Measurements from ENCODE around the gene YPEL5.

The YPEL5 gene

DNA sequence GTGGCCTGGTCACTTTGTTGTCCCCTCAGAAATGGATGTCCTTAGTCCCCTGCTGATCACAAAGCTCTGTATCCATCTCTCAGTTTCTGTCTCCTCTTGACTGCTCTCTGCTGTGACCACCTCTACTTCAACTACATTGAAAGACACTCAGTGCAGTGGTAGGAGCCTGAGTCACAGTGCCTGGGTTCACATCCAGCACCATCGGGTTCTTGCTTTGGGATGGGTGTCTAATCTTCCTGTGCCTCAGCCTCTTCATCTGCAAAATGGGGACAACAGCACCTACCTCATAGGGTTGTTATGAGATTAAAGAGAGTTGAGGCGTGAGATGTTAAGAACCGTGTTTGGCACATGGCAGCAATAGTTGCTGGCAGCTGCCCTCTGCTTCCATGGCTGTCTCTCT, 30.6 kb downstream of the YPEL5 start:
- Histone ChIP-seq H3K27me3 (ENCODE audit: control insufficient read depth, insufficient read depth, low read length) (no peaks in the 10 kb centered on the region), H3K9ac (ENCODE audit: low read depth, low read length) (no peak overlapping the region), H3K9me3 (replicated peaks; ENCODE audit: low read length) (no peaks in the 10 kb centered on the region), H3K4me1 (ENCODE audit: control insufficient read depth, insufficient read depth, low read length) (peaks cover 12% of the 10 kb centered on the region), H3K36me3 (ENCODE audit: insufficient read depth, low read length) (no peaks in the 10 kb centered on the region), H3K4me3 (ENCODE audit: low read length) (no peak overlapping the region), H3K4me2 (ENCODE audit: low read length) (no peak overlapping the region)

GRCh38 chr2:30177956-30178355, 31.1 kb downstream of the YPEL5 start:
- no peak overlapping the region for H3K9ac ChIP-seq (ENCODE audit: low read depth, low read length)
- H3K4me3 ChIP-seq (ENCODE audit: low read length) = no peak overlapping the region
- H3K36me3 ChIP-seq (ENCODE audit: insufficient read depth, low read length) = no peaks in the 10 kb centered on the region
- H3K4me1 ChIP-seq (ENCODE audit: control insufficient read depth, insufficient read depth, low read length) = peaks cover 12% of the 10 kb centered on the region
- H3K4me2 ChIP-seq (ENCODE audit: low read length) = no peak overlapping the region
- H3K27me3 ChIP-seq (ENCODE audit: control insufficient read depth, insufficient read depth, low read length) = no peaks in the 10 kb centered on the region
- H3K9me3 ChIP-seq (replicated peaks; ENCODE audit: low read length) = no peaks in the 10 kb centered on the region

DNA sequence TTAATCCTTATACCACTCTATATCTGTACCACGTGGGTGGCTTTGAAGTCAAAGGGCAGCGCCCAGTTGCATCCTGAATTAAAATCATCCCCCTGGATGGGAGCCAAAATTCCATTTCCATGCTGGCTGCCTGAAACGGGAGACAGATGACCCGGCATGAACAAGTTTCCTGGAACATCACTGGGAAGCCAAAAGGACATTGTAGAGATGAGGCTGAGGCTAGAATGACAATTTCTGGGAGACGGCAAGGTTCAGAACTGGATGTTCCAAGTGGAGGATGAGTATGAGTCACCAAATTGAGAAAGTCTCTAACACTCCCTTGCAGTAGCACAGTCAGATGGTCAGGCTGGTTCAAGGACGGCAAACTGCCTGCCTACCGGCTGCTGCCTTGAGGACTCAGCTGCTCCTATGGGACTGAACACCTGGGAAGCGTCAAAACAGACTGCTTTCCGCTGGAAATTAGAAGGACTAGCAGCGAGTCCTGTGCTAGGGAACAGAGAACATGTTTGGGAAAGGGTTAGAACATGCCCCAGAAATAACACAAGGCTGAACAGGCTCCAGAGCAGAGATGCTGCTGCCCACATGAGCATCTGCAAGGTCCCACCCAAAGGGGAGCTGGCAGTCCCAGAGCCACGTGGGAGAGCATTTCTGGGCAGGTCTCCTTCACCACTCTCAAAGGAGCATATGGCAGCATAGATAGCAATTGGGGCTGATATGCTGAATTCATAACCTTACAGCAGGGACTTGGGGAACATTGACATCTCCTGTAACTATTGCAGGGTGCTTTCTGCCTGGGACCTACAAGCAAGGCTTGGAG, 32.0 kb downstream of the YPEL5 start:
- no peak overlapping the region for H3K9ac ChIP-seq (ENCODE audit: low read depth, low read length)
- H3K27me3 ChIP-seq (ENCODE audit: control insufficient read depth, insufficient read depth, low read length) = no peaks in the 10 kb centered on the region
- peaks cover 12% of the 10 kb centered on the region for H3K4me1 ChIP-seq (ENCODE audit: control insufficient read depth, insufficient read depth, low read length)
- H3K4me2 ChIP-seq (ENCODE audit: low read length) = peak overlapping the region; percentile 63
- no peak overlapping the region for H3K4me3 ChIP-seq (ENCODE audit: low read length)
- no peaks in the 10 kb centered on the region for H3K9me3 ChIP-seq (replicated peaks; ENCODE audit: low read length)
- no peaks in the 10 kb centered on the region for H3K36me3 ChIP-seq (ENCODE audit: insufficient read depth, low read length)

DNA sequence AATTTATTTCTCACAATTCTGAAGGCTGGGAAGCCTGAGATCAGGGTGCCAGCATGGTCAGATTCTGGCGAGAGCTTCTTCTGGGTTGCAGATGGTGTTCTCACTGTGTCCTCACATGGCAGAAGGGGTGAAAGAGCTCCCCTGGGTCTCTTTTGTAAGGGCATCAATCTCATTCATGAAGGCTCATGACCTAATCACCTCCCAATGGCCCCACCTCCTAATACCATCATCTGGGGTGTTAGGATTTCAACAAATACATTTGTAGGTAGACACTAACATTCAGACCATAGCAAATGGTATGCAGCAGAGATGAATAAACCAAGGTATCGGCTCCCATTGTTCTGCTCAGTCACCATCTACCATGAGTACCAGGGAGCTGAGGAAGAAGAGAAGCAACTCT, 32.7 kb downstream of the YPEL5 start:
- Histone ChIP-seq H3K9me3 (replicated peaks; ENCODE audit: low read length) (no peaks in the 10 kb centered on the region), H3K9ac (ENCODE audit: low read depth, low read length) (no peak overlapping the region), H3K4me3 (ENCODE audit: low read length) (no peak overlapping the region), H3K4me1 (ENCODE audit: control insufficient read depth, insufficient read depth, low read length) (peaks cover 12% of the 10 kb centered on the region), H3K4me2 (ENCODE audit: low read length) (no peak overlapping the region), H3K36me3 (ENCODE audit: insufficient read depth, low read length) (no peaks in the 10 kb centered on the region), H3K27me3 (ENCODE audit: control insufficient read depth, insufficient read depth, low read length) (peaks cover 3% of the 10 kb centered on the region)

GRCh38 chr2:30180226-30180625, 33.4 kb downstream of the YPEL5 start:
- no peak overlapping the region for H3K4me3 ChIP-seq (ENCODE audit: low read length)
- H3K4me2 ChIP-seq (ENCODE audit: low read length) = no peak overlapping the region
- H3K27me3 ChIP-seq (ENCODE audit: control insufficient read depth, insufficient read depth, low read length) = peaks cover 3% of the 10 kb centered on the region
- H3K36me3 ChIP-seq (ENCODE audit: insufficient read depth, low read length) = no peaks in the 10 kb centered on the region
- no peaks in the 10 kb centered on the region for H3K9me3 ChIP-seq (replicated peaks; ENCODE audit: low read length)
- peaks cover 12% of the 10 kb centered on the region for H3K4me1 ChIP-seq (ENCODE audit: control insufficient read depth, insufficient read depth, low read length)
- no peak overlapping the region for H3K9ac ChIP-seq (ENCODE audit: low read depth, low read length)

DNA sequence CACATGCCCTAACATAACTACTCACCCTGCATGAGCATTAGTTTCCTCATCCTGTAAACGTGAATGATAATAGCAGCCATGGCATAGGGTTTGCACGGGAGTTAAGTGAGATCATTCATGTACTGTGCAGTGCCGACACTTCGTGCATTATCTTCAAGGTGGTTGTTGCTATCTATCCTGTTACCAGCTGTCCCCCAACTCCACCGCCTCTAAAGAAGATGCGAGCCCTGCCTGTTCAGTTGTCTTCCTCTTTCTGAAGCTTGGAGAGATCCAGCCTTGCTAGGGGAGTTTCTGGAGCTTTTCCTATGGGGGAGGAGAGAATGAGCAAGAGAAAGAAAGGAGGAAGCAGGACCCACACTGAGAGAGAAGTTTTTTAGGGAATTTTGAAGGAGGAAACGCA, 34.4 kb downstream of the YPEL5 start:
- Histone ChIP-seq H3K36me3 (ENCODE audit: insufficient read depth, low read length) (no peaks in the 10 kb centered on the region), H3K4me3 (ENCODE audit: low read length) (no peak overlapping the region), H3K9me3 (replicated peaks; ENCODE audit: low read length) (no peaks in the 10 kb centered on the region), H3K4me2 (ENCODE audit: low read length) (no peak overlapping the region), H3K4me1 (ENCODE audit: control insufficient read depth, insufficient read depth, low read length) (peaks cover 12% of the 10 kb centered on the region), H3K27me3 (ENCODE audit: control insufficient read depth, insufficient read depth, low read length) (peaks cover 3% of the 10 kb centered on the region), H3K9ac (ENCODE audit: low read depth, low read length) (no peak overlapping the region)

GRCh38 chr2:30184035-30184434, 37.2 kb downstream of the YPEL5 start:
- peaks cover 3% of the 10 kb centered on the region for H3K27me3 ChIP-seq (ENCODE audit: control insufficient read depth, insufficient read depth, low read length)
- H3K4me2 ChIP-seq (ENCODE audit: low read length) = no peak overlapping the region
- H3K36me3 ChIP-seq (ENCODE audit: insufficient read depth, low read length) = no peaks in the 10 kb centered on the region
- no peak overlapping the region for H3K9ac ChIP-seq (ENCODE audit: low read depth, low read length)
- H3K9me3 ChIP-seq (replicated peaks; ENCODE audit: low read length) = no peaks in the 10 kb centered on the region
- peaks cover 1% of the 10 kb centered on the region for H3K4me1 ChIP-seq (ENCODE audit: control insufficient read depth, insufficient read depth, low read length)
- no peak overlapping the region for H3K4me3 ChIP-seq (ENCODE audit: low read length)

- no peaks in the 10 kb centered on the region for H3K36me3 ChIP-seq (ENCODE audit: insufficient read depth, low read length)
- peaks cover 3% of the 10 kb centered on the region for H3K27me3 ChIP-seq (ENCODE audit: control insufficient read depth, insufficient read depth, low read length)
- H3K4me2 ChIP-seq (ENCODE audit: low read length) = no peak overlapping the region
- no peak overlapping the region for H3K9ac ChIP-seq (ENCODE audit: low read depth, low read length)
- no peaks in the 10 kb centered on the region for H3K9me3 ChIP-seq (replicated peaks; ENCODE audit: low read length)
- no peaks in the 10 kb centered on the region for H3K4me1 ChIP-seq (ENCODE audit: control insufficient read depth, insufficient read depth, low read length)
- no peak overlapping the region for H3K4me3 ChIP-seq (ENCODE audit: low read length)
Measured at GRCh38 chr2:30185178-30185577, 38.4 kb downstream of the YPEL5 start.

GRCh38 chr2:30188292-30188691, 41.5 kb downstream of the YPEL5 start:
- H3K36me3 ChIP-seq (ENCODE audit: insufficient read depth, low read length) = no peaks in the 10 kb centered on the region
- H3K4me2 ChIP-seq (ENCODE audit: low read length) = no peak overlapping the region
- no peak overlapping the region for H3K9ac ChIP-seq (ENCODE audit: low read depth, low read length)
- H3K4me3 ChIP-seq (ENCODE audit: low read length) = no peak overlapping the region
- no peaks in the 10 kb centered on the region for H3K4me1 ChIP-seq (ENCODE audit: control insufficient read depth, insufficient read depth, low read length)
- H3K9me3 ChIP-seq (replicated peaks; ENCODE audit: low read length) = no peaks in the 10 kb centered on the region
- peaks cover 3% of the 10 kb centered on the region for H3K27me3 ChIP-seq (ENCODE audit: control insufficient read depth, insufficient read depth, low read length)

- H3K36me3 ChIP-seq (ENCODE audit: insufficient read depth, low read length) = no peaks in the 10 kb centered on the region
- H3K9me3 ChIP-seq (replicated peaks; ENCODE audit: low read length) = no peaks in the 10 kb centered on the region
- no peak overlapping the region for H3K4me2 ChIP-seq (ENCODE audit: low read length)
- peaks cover 5% of the 10 kb centered on the region for H3K27me3 ChIP-seq (ENCODE audit: control insufficient read depth, insufficient read depth, low read length)
- H3K4me3 ChIP-seq (ENCODE audit: low read length) = no peak overlapping the region
- no peaks in the 10 kb centered on the region for H3K4me1 ChIP-seq (ENCODE audit: control insufficient read depth, insufficient read depth, low read length)
- no peak overlapping the region for H3K9ac ChIP-seq (ENCODE audit: low read depth, low read length)
Measured at GRCh38 chr2:30190637-30191036, 43.8 kb downstream of the YPEL5 start.

DNA sequence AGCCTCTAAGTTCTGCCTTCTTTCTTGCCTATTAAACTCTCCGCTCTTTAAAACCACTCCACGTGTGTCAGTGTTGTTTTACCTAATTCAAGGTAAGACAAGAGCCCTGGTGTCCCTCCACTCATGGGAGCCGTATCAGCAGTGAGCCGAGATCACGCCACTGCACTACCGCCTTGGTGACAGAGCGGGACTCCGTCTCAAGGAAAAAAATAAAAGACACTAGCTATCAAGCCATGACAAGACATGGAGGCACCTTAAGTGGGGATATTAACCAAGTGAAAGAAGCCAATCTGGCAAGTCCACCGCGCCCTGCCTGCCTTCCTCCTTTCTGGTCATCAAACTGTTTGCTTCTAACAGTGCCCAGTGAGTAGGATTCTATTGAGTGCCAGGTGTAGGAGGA, 44.3 kb downstream of the YPEL5 start:
- Histone ChIP-seq H3K4me2 (ENCODE audit: low read length) (no peak overlapping the region), H3K9ac (ENCODE audit: low read depth, low read length) (no peak overlapping the region), H3K4me3 (ENCODE audit: low read length) (no peak overlapping the region), H3K4me1 (ENCODE audit: control insufficient read depth, insufficient read depth, low read length) (no peaks in the 10 kb centered on the region), H3K9me3 (replicated peaks; ENCODE audit: low read length) (no peaks in the 10 kb centered on the region), H3K36me3 (ENCODE audit: insufficient read depth, low read length) (no peaks in the 10 kb centered on the region), H3K27me3 (ENCODE audit: control insufficient read depth, insufficient read depth, low read length) (peaks cover 5% of the 10 kb centered on the region)

DNA sequence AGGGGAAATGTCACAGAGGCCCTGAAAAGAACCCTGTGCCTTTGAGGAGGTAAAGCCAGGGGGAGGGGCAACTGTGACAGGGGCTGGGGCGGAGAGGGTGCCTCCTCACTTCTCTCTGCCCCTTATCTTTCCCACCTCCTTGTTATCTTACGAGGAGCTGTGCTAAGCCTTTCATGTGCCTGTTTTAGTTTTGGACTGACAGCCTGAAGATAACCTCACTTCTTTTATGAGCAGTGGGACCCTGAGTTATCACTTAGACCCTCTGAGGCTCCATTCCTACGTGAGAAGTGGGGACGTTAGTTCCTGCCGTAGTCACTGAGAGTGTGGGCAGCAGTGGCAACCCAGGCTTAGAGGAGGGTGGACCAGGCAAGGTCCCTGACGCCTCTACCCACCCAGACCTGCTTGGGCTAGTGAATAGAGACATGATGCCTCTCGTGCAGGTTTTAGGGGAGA, 45.0 kb downstream of the YPEL5 start:
- no peaks in the 10 kb centered on the region for H3K9me3 ChIP-seq (replicated peaks; ENCODE audit: low read length)
- H3K27me3 ChIP-seq (ENCODE audit: control insufficient read depth, insufficient read depth, low read length) = peaks cover 5% of the 10 kb centered on the region
- H3K36me3 ChIP-seq (ENCODE audit: insufficient read depth, low read length) = no peaks in the 10 kb centered on the region
- no peak overlapping the region for H3K9ac ChIP-seq (ENCODE audit: low read depth, low read length)
- no peak overlapping the region for H3K4me3 ChIP-seq (ENCODE audit: low read length)
- H3K4me1 ChIP-seq (ENCODE audit: control insufficient read depth, insufficient read depth, low read length) = no peaks in the 10 kb centered on the region
- no peak overlapping the region for H3K4me2 ChIP-seq (ENCODE audit: low read length)
